Ramos (cell line): ENCODE measurements around the gene GAL3ST2.
"Not testable (repeated sequence)": the region's sequence is repeated elsewhere in the genome, so short reads cannot be mapped to it uniquely, and the experiment has no call there.

Source experiments
- in situ Hi-C: fragments of 300-500 bp; cut with MboI; formaldehyde crosslinking; loops from one replicate; pipeline ENCODE4 v1.14.3; 2022; ENCODE audit warnings: low sequenced_read_pairs; ENCODE audit not compliant: unreplicated experiment

The GAL3ST2 gene

DNA sequence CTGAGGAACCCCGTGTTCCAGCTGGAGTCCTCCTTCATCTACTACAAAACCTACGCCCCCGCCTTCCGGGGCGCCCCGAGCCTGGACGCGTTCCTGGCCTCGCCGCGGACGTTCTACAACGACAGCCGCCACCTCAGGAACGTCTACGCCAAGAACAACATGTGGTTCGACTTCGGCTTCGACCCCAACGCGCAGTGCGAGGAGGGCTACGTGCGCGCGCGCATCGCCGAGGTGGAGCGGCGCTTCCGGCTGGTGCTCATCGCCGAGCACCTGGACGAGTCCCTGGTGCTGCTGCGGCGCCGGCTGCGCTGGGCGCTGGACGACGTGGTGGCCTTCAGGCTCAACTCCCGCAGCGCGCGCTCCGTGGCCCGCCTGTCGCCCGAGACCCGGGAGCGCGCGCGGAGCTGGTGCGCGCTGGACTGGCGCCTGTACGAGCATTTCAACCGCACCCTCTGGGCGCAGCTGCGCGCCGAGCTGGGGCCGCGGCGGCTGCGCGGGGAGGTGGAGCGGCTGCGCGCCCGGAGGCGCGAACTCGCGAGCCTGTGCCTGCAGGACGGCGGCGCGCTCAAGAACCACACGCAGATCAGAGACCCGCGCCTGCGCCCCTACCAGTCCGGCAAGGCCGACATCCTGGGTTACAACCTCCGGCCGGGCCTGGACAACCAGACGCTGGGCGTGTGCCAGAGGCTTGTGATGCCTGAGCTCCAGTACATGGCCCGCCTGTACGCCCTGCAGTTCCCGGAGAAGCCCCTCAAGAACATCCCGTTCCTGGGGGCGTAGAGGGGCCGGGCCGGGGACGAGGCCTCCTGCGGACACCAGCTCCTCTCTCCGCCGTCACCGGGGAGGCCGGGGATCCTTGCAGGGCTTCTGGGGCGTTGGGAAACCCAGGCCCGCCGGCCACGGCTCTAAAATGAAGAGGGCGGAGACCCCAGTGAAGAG is 27.0 kb downstream of the GAL3ST2 start:
- in situ Hi-C loops = no loop called here

DNA sequence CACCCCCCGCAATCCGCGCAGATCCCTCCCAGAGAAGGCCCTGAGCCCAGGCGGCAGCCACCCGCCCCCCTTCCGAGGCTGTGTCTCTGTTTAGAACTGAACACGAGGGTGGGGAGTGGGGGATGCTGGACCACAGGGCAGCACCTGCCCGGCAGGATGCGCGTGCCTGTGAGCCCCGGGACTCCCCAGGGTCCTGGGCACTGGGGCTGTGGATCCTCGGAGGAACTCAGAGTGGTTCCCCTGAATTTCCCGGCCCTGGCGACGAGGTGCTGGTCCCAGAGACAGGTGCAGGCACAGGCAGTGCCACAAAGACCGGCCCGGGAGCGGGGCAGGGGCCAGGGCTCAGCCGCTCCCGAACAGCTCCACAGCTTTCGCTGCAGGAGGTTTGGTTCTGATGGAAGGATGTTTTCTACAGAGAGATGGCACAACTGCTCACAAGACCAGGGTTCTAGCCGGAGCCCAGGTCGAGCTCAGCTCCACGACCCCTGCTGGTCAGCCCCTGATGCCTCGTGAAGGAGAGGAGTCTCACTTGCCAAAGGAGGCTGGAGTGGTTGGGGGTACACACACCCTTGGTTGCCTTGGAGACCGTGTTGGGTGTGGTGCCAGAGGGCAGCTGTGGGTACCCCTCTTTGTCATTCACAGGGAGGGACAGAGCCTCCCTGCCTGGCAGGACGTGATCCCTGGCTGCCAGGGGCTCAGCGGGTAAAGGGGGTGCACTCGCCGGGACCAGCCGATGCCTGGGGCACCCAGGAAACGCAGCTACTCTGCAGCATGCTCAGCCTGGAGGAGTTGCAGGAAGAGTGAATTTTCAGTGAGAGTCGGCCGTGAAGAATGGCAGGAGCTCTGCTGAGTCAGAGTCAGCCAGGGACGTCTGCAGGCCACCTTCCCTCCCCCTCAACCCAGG is 28.0 kb downstream of the GAL3ST2 start:
- in situ Hi-C loops = no loop called here

DNA sequence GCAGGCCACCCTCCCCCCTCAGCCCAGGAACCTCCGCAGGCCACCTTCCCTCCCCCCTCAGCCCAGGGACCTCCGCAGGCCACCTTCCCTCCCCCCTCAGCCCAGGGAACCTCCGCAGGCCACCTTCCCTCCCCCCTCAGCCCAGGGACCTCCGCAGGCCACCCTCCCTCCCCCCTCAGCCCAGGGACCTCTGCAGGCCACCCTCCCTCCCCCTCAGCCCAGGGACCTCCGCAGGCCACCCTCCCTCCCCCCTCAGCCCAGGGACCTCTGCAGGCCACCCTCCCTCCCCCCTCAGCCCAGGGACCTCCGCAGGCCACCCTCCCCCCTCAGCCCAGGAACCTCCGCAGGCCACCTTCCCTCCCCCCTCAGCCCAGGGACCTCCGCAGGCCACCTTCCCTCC is 29.6 kb downstream of the GAL3ST2 start:
- in situ Hi-C loops = not testable (repeated sequence)

DNA sequence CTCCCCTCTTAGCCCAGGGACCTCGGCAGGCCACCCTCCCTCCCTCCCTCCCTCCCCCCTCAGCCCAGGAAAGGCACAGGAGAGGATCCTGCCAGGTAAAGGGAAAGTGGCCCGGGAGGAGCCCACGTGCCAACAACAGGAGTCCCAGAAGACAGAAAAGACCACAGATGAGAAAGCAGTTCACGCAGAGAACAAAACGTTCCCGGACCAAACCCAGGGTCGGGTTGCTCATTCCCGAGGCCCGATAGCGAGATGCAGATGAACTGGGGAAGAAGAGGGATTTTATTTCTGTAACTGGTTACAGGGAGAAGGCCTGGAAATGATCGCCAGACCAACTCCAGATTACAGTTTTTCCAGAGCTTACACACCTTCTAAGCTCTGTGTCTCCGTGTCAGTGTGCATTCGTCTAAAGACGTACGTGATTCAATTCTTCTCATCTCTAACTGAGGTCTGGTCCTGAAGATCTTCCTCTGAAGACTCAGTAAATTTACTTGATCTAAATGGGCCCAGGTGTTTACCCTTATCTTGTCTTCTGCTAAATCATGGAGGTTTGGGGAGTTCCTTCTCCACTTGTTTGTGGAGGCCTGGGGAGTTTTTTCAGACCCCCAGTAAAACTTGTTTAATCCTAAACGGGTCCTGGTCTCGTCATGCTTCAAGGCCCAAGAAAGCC is 31.6 kb downstream of the GAL3ST2 start:
- in situ Hi-C loops = no loop called here

DNA sequence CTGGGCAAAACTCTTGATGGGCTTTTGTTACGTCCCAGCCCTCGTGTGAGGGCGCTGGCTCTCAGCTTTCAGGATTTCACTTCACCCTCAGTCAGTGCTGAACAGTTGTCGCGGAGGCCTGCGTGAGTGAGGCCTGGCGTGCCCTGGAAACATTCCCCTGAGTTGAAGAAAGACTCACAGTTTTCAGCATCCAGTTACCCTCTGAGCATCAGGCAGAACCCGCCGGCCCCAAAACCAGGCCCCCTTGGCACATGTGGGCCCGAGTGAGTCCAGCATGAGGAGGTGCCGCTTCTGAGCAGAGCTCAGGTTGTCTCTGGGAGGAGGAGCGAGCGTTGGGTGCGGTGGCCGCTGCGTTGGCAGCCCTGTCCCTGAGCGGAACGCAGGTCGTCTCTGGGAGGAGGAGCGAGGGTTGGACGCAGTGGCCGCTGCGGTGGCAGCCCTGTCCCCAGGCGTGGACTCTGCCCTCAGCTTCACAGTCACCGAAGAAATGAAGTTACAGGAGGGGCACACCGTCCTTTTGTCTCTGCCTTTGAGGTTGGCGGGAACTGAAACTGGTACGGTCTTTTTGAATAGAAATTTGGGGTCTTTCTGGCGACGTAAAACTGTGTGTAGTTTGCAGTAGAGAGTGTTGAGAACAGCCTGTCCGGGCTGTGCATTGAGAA is 32.2 kb downstream of the GAL3ST2 start, which contains the start of gene NEU4:
Gene NEU4 (plus strand): TSS at position 473 of the 662 bp plus-strand sequence. CDS start 5,292 bp downstream, outside the sequence.
- in situ Hi-C loops = no loop called here

DNA sequence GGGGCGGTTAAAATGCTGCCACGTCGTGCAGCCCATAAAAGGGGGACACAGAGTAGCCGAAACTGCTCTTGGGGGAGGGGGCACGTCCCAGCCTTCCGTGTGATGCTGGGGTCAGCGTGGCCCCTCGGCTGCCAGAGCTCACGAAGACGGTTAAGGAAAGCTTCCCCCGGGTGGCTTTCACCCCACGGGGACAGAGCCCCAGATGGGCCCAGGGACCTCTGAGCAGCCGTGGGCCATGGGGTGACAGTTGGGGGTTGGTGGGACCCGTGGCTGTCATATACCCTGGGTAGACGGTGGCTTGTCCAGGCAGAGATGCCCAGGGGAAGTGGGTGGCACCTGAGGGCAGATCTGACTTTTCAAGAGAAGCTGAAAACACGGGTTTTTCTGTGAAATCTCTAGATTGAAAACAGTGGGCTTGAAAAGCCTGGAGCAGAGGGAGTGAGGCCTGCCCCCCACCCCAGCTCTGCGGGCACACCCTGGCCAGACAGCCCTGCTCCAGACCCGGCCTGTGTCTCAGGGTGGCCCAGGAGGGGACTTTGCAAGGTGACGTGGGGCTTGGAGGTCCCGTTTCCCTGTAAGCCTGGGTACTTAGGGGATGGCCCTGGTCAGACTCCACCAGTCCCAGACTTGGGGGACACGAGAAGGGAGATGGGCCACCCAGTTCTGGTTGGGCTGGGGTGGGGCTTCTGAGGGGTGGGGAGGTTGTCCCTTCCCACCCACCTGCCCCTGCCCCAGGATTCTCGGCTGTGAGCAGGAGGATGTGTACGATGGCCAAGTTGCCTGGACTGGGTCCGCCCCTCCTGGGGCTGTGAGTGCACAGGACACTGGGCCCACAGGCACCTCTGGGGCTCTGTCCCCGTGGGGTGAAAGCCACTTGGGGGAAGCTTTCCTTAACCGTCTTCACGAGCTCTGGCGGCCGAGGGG is 33.0 kb downstream of the GAL3ST2 start:
- in situ Hi-C loops = no loop called here

DNA sequence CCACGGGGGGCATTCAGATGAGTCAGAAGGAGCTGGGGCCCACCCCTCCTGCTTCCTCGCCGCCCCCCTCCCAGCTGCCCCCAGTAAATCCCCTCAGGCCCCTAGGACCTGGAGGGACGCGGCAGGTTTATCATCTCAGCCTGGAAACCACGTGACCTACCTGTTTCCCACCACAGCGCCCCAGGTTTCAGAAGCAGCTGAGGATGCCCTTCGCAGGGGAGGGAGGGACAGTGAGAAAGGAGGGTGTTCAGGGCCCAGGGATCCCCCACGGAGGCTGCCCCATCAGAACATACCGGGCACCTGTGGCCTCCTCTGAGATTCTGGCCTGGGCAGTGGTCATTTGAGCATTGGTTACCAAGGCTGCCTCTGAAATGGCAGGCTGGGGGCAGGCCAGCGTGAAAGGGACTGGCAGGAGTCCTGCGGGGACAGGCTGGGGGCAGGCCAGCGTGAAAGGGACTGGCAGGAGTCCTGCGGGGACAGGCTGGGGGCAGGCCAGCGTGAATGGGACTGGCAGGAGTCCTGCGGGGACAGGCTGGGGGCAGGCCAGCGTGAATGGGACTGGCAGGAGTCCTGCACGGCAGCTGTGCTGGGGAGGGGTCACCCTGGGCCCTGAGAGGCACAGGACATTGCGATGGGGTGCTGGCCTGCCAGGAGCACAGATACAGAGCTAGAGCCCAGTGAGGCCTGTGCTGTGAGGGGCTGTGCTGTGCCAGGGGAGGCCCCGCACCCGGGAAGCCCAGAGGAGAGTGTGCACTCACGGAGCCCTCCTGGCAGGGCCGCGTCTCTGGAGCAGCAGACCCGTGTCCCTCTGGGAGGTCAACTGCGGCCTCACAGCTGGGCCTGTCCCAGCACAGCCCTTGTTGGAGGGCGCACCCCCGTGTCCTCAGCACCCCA is 33.9 kb downstream of the GAL3ST2 start:
- in situ Hi-C loops = no loop called here

DNA sequence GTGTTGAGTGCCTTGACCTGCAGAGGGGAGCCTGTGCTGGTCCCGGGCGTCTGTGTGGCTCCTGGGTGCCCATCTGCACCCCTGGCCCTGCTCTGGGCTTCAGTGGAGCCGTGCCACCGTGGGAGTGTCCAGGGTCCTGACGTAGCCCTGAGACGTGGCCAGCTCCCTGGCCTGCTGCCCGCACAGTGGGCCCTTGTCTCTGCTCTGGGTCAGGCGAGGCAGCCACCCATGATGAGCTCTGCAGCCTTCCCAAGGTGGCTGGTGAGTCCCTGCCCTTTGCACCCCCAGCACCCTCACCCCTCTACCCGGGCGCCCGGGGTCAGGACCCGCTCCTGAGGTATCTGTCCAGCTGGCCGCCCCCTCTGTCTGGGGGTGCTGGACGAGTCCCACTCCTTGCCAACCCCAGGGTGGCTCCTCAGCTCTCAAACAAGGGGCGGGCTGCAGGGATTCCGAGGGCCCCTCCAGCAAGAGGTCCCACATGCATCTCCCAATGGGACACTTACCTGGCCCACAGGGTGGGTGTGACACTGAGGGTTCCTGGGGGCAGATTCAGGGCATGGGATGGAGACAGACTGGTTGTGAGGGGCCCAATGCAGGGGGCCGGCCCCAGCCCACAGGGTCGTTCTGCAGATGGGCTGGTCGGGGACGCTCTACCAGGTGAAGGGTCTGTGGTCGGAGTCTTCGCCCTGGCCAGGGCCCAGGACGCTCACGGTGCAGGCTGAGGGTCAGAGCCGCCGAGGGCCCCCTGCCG is 34.8 kb downstream of the GAL3ST2 start:
- in situ Hi-C loops = no loop called here

DNA sequence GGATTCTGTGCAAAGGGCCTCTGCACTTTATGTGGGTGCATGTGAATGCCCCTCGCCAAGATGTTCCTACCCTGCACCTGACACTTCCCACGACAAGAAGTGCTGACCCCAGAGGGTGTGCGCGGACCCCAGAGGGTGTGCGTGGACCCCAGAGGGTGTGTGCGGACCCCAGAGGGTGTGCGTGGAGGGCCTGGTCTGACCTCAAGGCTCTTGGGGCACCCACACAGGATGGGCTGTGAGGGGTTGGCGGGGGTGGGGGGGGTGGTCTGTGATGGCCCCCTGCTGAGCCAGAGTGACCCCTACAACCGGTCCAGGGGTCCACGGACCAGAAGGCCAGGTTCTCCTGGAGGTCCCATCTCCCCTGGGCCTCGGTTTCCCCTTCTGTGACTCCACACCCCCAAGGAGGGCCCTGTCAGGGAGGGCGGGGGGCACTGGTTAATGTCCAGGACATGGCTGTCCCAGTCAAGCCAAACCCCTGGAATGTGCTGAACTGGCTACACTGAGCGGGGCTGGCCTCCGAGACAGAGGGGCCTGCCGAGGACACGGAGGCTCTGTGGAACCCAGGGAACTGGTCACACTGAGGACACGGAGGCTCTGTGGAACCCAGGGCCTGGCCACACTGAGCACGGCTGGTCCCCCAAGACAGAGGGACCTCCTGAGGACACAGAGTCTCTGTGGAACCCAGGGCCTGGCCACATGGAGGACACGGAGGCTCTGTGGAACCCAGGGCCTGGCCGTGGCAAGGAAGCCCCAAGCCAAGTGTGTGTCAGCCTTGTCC is 35.5 kb downstream of the GAL3ST2 start:
- in situ Hi-C loops = no loop called here

DNA sequence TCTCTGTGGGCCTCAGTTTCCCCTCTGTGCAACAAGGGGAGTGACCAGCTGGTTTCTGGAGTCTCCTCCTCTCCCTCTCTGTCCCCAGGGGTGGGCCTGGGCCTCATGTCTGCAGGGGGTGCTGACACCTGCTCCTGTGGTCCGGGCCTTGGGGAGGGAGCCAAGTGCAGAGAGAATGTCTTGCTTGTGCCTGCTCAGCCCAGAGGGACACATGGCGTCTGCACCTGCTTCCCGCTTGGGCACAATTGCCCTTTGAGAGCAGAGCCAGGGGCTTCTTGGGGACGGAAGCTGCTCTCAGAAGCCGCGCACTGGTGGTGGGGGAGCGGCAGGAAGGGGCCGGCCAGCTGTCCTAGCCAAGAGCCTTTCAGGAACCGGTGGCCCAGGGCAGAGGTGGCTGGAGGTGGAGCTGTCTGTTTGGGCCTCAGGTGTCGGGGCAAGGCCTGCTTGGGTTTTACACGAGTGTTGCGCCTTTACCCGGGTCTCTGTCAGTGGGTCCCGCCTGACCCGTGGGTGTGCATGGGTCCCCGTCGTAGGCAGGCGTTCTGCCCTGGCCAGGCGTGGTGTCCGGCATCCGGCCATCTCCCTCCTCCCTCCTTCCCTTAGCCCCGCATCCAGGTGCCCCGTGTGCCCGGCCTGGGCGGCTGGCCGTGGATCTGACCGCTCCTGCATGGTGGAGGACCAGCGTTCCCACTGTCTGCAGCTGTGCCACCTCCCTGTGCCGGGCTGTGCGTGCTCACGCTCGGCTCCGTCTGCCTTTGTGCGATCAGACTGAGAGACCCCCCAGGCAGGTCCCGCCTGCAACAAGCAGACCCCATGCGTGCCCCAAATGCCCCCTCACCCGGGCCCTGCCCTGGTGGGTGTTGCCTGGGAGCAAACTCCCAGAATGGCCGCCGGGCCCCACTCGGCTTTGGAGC is 36.4 kb downstream of the GAL3ST2 start:
- in situ Hi-C loops = no loop called here

DNA sequence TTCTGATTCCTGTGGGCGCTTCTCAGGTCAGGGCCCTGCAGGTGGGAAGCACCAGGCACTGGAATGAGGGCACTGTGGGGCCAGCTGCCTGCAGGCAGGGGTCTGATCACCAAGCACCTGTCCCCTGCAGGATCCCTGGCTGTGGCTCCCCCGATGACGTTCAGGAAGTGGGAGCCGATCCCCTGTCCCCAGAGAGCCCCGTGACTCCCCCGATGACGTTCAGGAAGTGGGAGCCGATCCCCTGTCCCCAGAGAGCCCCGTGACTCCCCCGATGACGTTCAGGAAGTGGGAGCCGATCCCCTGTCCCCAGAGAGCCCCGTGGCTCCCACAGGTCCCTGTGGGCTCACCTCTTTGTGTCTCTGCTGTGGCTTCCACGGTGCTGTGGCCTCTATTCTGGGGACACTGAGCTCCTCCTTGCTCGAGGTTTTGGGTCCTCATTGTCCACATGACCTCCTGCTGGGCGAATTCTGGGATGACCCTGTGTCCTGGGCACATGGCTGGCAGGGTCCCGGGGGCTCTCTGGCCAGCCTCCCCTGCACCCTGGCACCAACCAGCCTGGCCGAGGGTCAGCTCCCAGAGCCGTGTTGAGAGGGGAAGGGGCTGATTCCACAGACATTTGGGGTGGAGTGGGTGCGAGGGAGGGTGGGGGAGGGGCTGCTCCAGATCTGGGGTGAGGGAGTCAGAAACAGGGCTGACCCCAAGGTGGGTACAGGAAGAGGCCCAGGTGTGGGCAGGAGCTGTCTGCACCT is 37.2 kb downstream of the GAL3ST2 start:
- in situ Hi-C loops = no loop called here

DNA sequence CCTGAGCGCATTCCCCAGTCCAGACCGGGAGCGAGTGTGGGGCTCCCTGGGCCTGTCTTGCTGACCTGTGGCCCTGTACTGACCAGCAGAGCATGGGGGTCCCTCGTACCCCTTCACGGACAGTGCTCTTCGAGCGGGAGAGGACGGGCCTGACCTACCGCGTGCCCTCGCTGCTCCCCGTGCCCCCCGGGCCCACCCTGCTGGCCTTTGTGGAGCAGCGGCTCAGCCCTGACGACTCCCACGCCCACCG is 37.7 kb downstream of the GAL3ST2 start:
- in situ Hi-C loops = no loop called here

DNA sequence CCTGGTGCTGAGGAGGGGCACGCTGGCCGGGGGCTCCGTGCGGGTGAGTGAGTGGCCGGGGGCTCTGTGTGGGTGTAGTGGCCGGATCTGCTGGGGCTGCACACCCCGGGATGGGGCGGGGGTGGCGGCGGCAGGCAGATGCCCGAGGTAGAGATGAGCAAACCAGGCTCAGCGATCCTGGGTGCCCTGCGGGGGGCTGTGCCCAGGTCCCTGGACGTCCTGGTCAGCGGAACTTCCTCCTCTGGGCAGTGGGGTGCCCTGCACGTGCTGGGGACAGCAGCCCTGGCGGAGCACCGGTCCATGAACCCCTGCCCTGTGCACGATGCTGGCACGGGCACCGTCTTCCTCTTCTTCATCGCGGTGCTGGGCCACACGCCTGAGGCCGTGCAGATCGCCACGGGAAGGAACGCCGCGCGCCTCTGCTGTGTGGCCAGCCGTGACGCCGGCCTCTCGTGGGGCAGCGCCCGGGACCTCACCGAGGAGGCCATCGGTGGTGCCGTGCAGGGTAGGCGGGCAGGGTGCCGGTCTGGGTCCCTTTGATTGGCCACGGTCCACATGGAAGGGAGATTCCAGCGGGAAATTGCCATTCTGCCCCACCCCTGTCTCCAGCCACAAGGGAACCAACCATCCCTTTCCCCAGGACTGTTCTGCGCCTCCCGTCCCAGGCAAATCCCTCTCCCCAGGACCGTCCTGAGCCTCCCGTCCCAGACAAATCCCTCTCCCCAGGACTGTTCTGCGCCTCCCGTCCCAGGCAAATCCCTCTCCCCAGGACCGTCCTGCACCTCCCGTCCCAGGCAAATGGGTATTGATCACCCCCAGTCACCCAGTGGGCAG is 38.2 kb downstream of the GAL3ST2 start:
- in situ Hi-C loops = no loop called here
